ENCODE data around the gene GNAT3.

- TF ChIP-seq GATA2 (IDR thresholded peaks at IDR 0.05; ENCODE audit: low read depth, low read length), result no peak
- no peak for TF ChIP-seq GATA3 (IDR thresholded peaks at IDR 0.05; ENCODE audit: low read depth, low read length)
These were observed 79.7 kb downstream of the GNAT3 start for GRCh38 chr7:80432166-80432565.
